Forelimb muscle (tissue), 1 donor: Measurements from ENCODE around the gene REC8. TPM values are rescaled to one million over a fixed set of nuclear protein-coding genes. Genes with fewer than 3 reads are reported as not detected.

ENCODE experiments used
- DNase-seq: peaks from one replicate; pipeline ENCODE4 v3.0.0-alpha.2; 2013; ENCODE audit warnings: low read depth
- polyA plus RNA-seq: library from polyadenylated mRNA; unstranded; fragments of 120-200 nt; gene quantifications from one replicate; pipeline ENCODE4 v1.2.1, GENCODE V29; 2013; ENCODE audit not compliant: insufficient read length

Gene REC8
- 8.2 TPM for polyA plus RNA-seq

DNA sequence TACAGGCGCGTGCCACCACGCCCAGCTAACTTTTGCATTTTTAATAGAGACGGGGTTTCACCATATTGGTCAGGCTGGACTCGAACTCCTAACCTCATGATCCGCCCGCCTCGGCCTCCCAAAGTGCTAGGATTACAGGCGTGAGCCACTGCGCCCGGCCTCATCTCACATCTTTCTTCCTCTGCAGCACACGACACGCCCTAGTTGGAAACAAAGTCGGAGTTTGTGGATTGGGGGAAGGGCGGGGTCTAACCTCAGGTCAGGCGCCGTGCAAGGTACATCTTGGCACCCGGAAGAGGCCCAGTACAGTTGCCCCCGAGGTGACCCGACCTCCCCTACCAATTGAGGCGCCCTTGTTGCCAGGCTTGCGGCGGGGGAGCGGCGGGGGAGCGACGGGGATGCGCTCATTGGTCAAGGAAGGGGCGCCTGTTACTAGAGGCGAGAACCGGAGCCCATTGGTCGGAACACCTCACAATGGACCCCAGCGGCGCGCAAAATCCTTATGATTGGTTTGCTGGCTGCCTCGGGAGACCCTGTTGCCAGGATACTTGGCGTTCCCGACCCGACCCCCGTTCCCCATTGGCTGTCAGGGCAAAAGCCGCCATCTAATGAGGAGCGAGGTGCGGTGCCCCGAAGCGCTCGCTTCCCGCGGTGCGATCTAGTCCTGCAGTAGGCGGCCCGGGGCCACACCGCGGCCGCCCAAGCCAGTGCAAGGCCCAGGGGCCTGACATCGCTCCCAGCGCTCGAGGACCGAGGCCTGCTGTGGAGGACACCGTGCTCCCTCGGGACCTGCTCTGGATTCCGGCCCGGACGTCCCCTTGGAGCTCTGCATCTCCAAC lies at the start of gene REC8:
Gene REC8 (plus strand): TSS at position 659 of the 839 bp plus-strand sequence. CDS start 473 bp downstream, outside the sequence.
- DNase-seq = no peak

GRCh38 chr14:24122416-24122815 lies 49.5 kb upstream of the REC8 start:
- DNase-seq = no peak

- DNase-seq = no peak
Measured at GRCh38 chr14:24122898-24123297, 49.0 kb upstream of the REC8 start.

DNA sequence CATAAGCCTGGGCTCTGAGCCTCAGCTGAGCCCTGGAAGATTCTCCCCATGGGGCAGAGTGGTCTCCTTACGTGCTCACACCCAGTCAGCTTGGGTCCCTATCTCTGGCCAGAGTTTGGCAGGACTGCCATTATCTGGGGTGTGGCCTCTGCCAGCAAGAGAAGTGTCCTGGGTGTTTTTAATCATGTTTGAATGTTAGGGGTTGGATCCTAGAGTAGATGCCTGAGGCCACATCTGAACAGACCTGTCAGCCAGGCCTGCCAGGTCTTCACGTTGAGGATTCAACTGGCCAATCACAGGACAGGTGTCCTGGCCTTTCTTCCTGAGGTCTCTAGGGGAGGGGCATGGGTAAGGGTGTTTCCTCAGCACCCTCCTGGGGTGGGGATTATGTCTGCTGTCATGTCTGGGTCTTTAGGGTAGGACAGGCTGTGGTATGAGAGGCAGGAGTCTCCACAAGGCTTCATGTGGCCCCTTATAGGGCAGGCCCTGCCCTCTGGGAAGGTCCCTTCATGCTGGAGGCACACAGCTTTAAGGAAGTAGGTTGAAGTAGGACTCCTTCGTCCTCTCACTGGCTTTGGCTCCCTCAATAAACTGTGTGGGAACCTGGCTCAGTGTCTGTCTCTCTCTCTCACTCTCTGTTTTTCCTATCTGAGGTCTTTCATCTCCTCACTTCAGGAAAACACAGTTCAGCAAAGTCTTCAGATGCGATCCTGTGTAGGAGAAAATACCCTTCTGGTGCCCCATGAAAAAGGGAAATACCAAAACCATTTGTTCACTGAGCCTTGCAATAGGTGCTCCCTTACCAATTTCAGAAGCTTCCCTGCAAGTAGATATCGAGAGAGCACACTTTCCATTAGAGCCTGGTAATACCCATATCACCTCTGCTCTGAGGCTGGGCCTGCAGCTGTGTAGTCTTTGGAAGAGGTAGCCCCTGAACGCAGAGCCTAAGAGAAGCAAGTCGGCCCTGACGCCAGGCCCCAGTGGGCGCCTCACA lies 48.2 kb upstream of the REC8 start:
- DNase-seq = no peak

DNA sequence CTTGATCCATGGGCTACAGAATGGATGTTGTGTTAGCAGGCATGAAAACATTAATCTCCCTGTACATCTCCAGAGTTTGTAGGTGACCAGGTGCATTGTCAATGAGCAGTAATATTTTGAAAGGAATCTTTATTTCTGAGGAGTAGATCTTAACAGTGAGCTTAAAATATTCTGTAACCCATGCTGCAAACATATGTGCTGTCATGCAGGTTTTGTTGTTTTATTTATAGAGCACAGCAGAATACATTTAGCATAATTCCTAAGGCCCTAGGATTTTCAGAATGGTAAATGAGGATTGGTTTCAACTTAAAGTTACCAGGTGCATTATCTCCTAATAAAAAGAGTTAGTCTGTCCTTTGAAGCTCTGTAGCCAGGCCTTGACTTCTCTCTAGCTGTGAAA lies 44.9 kb upstream of the REC8 start:
- no peak for DNase-seq

- DNase-seq = no peak
Measured at GRCh38 chr14:24127673-24128072, 44.2 kb upstream of the REC8 start.

- no peak for DNase-seq
Measured at GRCh38 chr14:24129410-24129998, 42.4 kb upstream of the REC8 start.

GRCh38 chr14:24130380-24130716 lies 41.5 kb upstream of the REC8 start, which contains the start of gene FITM1:
Gene FITM1, plus strand, starts transcription at chr14:24130659. Its CDS starts 905 bp downstream, at chr14:24131564.
- no peak for DNase-seq

DNA sequence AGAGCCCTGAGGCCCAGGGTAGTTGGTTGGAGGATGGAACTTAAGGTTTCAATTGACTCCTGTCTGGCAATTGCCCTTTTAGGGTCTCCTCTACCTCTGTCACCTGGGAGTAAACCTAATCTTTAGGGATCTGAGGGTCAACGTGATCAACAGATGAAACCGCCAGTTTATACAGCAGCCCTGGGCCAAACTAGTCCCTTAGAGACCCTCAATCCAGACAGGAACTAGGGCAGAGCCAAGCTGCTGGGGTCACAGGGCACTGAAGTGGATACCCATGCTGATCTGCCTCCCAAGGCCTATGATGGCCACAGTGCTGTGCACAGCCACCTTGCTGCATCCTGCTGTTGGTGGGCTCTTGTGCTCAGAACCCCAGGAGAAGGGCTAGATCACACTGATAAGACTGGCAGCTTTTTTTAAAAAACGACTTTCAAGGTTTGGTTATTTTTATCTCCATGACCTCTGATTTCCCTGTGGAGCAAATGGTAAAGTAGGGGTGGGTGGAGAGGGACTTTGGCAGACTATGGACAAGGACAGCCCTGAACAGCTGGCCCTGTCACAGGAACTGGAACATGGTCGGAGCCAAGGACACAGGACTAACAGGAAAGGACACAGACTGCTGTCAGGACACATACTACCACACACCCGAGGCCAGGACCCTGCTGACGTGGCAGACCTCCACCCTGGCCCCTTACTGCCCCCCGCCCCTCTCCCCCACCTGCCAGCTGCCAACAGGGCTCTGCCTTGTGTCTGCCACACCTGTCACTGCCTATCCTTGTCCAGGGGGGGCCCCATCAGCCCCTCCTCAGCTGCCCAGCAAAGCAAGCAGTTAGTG lies 40.9 kb upstream of the REC8 start:
- peak; percentile 32 for DNase-seq

DNA sequence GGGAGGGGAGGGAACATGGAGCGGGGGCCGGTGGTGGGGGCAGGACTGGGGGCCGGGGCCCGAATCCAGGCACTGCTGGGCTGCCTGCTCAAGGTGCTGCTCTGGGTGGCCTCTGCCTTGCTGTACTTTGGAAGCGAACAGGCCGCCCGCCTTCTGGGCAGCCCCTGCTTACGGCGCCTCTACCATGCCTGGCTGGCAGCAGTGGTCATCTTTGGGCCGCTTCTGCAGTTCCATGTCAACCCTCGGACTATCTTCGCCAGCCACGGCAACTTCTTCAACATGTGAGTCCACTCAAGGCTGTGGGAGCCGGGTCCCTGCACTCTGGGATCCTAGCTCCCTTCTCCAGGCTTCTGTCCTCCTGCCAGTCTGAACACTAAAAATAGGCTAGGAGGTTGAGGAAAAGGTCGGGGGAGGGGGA lies 40.3 kb upstream of the REC8 start:
- DNase-seq = no peak

DNA sequence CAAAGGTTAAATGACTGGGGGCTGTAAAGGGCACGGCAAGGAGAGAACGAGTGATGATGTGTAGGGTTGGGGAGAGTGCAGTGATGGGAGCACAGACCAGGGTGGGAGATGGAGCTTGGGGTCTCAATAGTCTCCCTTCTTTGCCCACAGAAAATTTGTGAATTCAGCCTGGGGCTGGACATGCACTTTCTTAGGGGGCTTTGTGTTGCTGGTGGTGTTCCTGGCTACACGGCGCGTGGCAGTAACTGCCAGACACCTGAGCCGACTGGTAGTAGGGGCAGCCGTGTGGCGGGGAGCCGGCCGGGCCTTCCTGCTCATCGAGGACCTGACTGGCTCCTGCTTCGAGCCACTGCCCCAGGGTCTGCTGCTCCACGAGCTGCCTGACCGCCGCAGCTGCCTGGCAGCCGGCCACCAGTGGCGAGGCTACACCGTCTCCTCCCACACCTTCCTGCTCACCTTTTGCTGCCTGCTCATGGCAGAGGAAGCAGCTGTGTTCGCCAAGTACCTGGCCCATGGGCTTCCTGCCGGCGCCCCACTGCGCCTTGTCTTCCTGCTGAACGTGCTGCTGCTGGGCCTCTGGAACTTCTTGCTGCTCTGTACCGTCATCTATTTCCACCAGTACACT lies 39.7 kb upstream of the REC8 start:
- DNase-seq = no peak

DNA sequence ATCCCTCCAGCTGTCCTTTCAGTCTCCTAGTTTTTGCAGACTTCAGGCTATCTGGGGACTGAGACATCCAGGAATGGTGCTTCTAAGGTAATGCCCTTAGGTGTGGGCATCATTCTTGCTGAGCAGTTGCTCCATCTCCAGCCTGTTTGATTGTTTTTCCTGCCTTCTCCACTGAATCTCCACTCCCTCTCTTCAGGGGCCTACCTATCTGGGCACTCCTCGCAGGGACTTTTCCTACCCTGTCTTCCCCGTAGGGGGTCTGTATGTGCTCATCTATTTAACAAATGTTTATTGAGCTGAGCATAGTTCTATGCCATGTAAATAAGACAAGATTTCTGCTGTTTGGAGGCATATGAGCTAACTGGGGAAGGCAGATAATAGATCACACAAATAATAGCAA lies 38.9 kb upstream of the REC8 start:
- no peak for DNase-seq

GRCh38 chr14:24133735-24134134 lies 38.1 kb upstream of the REC8 start:
- DNase-seq = no peak

DNA sequence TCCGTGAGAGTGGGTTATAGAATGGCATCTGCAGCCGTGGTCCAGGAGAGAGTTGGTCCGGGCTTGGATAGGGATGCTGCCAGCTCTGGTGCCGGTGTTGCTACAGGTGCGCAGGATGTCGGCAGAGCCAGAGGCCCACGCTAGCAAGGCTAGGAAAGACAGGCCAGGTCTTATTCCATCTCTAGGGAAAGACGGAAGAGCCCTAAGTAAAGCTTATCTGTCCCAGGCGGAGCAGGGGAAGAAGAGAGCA lies 36.4 kb upstream of the REC8 start:
- DNase-seq = no peak

DNA sequence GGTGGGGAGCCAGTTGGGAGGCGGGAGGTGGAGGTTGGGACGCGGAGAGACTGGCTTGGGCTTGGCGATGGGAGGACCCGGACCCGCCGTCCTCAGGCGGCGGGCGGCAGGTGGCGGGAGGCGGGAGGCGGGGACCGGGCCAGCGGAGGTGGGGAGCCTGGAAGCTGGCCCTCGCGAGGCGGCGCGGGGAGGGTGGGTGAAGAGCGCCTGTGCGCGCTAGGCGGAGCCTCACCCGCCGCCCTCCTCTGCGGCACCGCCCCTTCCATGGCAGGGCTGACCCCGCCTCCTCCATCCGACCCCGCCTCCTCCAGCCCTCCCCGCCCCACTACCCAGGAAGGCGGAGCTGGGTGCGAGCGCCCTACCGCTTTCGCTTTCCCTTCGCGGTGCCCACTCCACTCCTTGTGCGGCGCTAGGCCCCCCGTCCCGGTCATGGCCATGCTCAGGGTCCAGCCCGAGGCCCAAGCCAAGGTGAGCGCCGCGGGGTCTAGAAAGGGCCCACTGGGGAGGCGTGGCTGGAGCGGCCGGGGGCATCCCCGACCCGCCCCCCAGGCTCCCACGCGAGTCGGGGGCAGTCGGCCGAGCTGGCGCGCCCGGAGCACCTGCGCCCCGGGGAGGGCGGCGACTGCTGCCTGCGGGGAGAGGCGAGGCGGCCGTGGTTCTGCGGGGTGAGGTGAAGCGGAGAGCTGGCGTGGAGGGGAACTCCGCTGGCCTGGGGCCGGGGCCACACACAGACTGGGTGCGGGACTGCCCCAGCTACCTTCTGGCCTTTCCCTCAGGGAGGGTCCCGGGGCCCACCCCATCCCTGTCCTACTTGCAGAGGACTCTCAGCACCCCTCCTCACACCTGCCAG lies 35.8 kb upstream of the REC8 start, which contains the start of gene PSME1:
Gene PSME1 (plus strand): TSS at position 361 of the 850 bp plus-strand sequence. CDS start 69 bp downstream, at position 430.
- peak; percentile 43 for DNase-seq

- no peak for DNase-seq
Measured at GRCh38 chr14:24136684-24137528, 35.0 kb upstream of the REC8 start.

DNA sequence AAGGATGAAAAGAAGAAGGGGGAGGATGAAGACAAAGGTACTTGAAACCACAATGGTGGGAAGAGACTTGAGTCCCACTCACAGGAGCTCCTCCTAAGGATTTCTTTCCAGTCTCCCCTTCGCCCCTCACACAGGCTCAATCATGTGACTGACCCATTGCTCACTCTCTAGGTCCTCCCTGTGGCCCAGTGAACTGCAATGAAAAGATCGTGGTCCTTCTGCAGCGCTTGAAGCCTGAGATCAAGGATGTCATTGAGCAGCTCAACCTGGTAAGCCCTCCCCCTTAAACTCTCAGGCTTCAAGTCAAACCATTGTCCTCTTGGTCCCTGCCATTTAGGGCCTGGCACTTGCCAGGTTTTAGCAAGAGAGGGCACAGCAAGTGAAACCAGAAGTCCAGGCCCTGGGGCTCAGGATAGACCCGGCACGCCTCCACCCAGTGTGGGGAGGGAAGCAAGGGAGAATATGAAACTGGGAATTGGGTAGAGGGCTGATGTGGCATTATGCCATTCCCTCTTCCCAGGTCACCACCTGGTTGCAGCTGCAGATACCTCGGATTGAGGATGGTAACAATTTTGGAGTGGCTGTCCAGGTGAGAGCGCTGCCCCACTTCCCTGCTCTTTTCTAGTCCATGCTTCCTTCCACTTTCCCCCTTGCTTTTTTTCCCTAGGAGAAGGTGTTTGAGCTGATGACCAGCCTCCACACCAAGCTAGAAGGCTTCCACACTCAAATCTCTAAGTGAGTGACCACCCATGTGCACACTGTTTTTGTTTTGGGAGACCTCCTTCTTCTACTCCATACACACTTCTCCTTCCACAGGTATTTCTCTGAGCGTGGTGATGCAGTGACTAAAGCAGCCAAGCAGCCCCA lies 34.1 kb upstream of the REC8 start:
- DNase-seq = no peak
